Mucosa of descending colon (tissue), 3 donors: ENCODE results near the gene MECR. TPM values are rescaled to one million over a fixed set of nuclear protein-coding genes. Genes with fewer than 3 reads are reported as not detected.
"Not testable (repeated sequence)": the region's sequence is repeated elsewhere in the genome, so short reads cannot be mapped to it uniquely, and the experiment has no call there.

ENCODE experiments used
- ATAC-seq: fragments of 200-7000 bp; cut with Tn5 transposase; one replicate; pipeline ENCODE4 v1.9.1; 2020; ENCODE audit warnings: mild to moderate bottlenecking, moderate library complexity
- DNase-seq, 3 donors: peaks; one replicate each; pipeline ENCODE4 v3.0.0-alpha.2; 2020
- H3K36me3 ChIP-seq: fragments of 200-600 bp; one replicate; pipeline ENCODE4 v1.8.0; 2021; ENCODE audit warnings: low read depth, mild to moderate bottlenecking
- H3K4me1 ChIP-seq: fragments of 200-600 bp; one replicate; pipeline ENCODE4 v1.8.0; 2021; ENCODE audit warnings: low read depth, mild to moderate bottlenecking
- H3K4me3 ChIP-seq: fragments of 200-600 bp; one replicate; pipeline ENCODE4 v1.8.0; 2021; ENCODE audit warnings: mild to moderate bottlenecking
- H3K9me3 ChIP-seq: fragments of 200-600 bp; one replicate; pipeline ENCODE4 v1.8.0; 2021; ENCODE audit warnings: mild to moderate bottlenecking
- CTCF ChIP-seq: fragments of 200-600 bp; IDR thresholded peaks from one replicate; pipeline ENCODE4 v1.8.0; 2022; ENCODE audit warnings: antibody characterized with exemption, mild to moderate bottlenecking
- intact Hi-C, 2 donors: fragments of 100-400 bp; cut with DNase I in 1 of 2; cut with micrococcal nuclease in 1 of 2; formaldehyde crosslinking; loops; one replicate each; pipeline versions ENCODE4 v1.11.0 to v1.11.1; 2022; cut with DNase I, micrococcal nuclease
- total RNA-seq, 3 donors: library from RNA; stranded (reverse); fragmentation: NEBNext Ultra II Directional in 2 of 3; extraction: Animal tissue kit (Norgen Biotek cat#: 25700) in 2 of 3; gene quantifications; one replicate each; pipeline versions ENCODE4 v1.2.1 to v1.2.4, GENCODE V29; 2021 to 2023
- donor health status: DM: no; HTN: no; CAD: no; lungs with moderate emphysema.
- donor health status: DM: no; HTN: no; CAD: no.
- donor health status: DM: no; HTN: yes; CAD: no.

The MECR gene
- total RNA-seq, 3 donors from 2014 or later, result 18.3 to 20.8 (median 19.5) TPM

- no peak overlapping the region for H3K4me3 ChIP-seq
- ATAC-seq (no peak), DNase-seq (no peak)
- H3K9me3 ChIP-seq, result no peaks in the 10 kb centered on the region
- TF ChIP-seq CTCF, result no peak
- intact Hi-C loops, result no loop called here
- H3K36me3 ChIP-seq, result no peaks in the 10 kb centered on the region
- H3K4me1 ChIP-seq, result no peaks in the 10 kb centered on the region
Observed at GRCh38 chr1:29224356-29224837, 6.3 kb downstream of the MECR start.

DNA sequence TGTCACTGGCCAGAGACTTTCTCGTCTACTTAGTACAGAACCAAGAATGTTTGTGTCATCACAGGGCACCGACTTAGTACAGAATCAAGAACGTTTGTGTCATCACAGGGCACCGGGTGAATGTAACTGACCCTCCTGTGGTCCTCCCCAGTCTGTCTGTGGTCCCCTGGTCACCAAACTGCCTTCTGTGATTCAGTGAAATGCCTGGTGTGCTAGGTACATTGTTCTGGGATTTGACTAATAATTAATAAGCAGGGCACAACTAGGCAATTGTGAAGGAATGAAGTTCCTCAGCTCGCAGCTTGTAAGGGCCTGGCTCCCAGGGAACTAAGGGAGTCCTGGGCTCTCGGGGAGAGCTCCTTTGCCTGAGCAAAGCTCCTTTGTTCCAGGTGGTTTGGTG is 7.2 kb downstream of the MECR start:
- DNase-seq (no peak), ATAC-seq (no peak)
- Histone ChIP-seq H3K9me3 (no peaks in the 10 kb centered on the region), H3K36me3 (no peaks in the 10 kb centered on the region), H3K4me3 (no peak overlapping the region), H3K4me1 (no peaks in the 10 kb centered on the region)
- intact Hi-C loops, result no loop called here
- no peak for TF ChIP-seq CTCF

GRCh38 chr1:29222686-29223085 is 8.0 kb downstream of the MECR start:
- Histone ChIP-seq H3K4me3 (no peak overlapping the region), H3K36me3 (no peaks in the 10 kb centered on the region), H3K9me3 (no peaks in the 10 kb centered on the region), H3K4me1 (no peaks in the 10 kb centered on the region)
- no peak for TF ChIP-seq CTCF
- ATAC-seq, result no peak
- no peak for DNase-seq
- intact Hi-C loops, result no loop called here

GRCh38 chr1:29222260-29222659 is 8.5 kb downstream of the MECR start:
- intact Hi-C loops, DNase-seq, ATAC-seq, H3K4me1 ChIP-seq, H3K36me3 ChIP-seq, H3K4me3 ChIP-seq, H3K9me3 ChIP-seq: not testable (repeated sequence)

DNA sequence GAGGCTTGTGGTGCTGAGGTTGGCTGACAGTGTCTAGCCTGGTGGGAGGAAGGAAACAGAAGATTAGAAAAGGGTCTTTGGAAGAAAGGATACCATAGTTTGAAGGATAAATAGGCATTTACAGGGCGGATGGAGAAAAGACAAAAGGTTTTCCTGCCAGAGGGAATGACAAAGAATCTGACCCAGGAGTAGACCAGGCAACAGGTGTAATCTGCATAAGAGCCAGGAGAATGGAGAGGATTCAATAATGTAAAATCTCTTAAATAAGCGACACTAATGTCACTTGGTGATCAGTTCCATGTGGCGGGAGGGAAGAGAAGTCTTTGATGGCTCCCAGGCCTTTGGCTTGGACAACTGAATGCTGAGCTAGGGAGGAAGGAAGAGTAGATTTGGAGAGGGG is 9.4 kb downstream of the MECR start:
- Histone ChIP-seq H3K36me3 (no peaks in the 10 kb centered on the region), H3K4me1 (no peaks in the 10 kb centered on the region), H3K4me3 (no peak overlapping the region), H3K9me3 (no peaks in the 10 kb centered on the region)
- intact Hi-C loops, result no loop called here
- DNase-seq (no peak), ATAC-seq (no peak)
- TF ChIP-seq CTCF, result no peak

DNA sequence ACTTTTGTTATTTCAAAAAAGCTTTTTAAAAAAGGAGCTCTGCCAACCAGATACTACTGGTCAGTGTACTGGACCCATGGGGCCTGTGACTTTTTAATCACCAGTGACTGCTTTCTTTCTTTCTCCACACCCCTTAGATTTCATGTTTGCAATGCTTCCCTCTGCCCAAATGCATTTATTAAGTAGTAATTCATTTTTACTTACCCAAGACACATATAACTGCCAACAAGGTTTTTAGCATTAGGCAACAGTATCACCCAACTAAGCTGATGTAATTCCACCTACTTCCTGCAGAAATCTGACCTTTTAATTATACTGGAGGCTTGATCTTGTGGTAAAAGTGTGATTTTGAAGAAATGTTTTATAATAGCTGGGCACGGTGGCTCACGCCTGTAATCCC is 12.5 kb downstream of the MECR start:
- ATAC-seq, result no peak
- no peak for DNase-seq
- no peak for TF ChIP-seq CTCF
- intact Hi-C loops, result no loop called here
- H3K9me3 ChIP-seq, result no peaks in the 10 kb centered on the region
- H3K36me3 ChIP-seq, result no peaks in the 10 kb centered on the region
- H3K4me1 ChIP-seq, result no peaks in the 10 kb centered on the region
- H3K4me3 ChIP-seq, result no peak overlapping the region
